ENCODE measurements around the gene DMRTC2.

The DMRTC2 gene

DNA sequence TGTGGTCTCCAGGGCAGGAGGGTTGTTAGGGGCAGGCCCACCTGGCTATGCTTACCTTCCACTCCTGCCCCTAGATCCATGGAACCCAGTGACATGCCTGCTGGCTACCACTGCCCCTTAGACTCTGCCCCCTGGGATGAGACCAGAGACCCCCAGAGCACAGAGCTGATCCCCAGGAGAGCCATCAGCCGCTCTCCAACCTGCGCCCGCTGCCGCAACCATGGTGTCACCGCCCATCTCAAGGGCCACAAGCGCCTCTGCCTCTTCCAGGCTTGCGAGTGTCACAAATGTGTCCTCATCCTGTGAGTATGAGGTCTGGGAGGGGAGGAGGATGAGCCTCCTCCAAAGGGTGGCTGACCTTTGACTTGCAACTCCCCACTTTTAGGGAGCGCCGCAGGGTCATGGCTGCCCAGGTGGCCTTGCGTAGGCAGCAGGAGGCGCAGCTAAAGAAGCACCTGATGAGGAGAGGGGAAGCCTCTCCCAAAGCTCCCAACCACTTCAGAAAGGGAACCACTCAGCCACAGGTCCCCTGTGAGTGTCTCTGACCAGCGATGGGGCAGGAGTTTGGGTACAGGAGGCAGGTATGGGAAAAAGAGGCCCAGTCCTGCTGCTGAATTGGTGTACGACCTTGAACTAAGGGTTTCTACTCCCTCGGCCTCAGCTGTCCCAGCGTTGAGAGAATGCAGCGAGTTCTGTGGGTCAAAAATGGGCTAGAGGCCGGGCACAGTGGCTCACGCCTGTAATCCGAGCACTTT lies 2.7 kb downstream of the DMRTC2 start:
- no peak for DNase-seq (ENCODE audit: low read depth in 2 of 2)

DNA sequence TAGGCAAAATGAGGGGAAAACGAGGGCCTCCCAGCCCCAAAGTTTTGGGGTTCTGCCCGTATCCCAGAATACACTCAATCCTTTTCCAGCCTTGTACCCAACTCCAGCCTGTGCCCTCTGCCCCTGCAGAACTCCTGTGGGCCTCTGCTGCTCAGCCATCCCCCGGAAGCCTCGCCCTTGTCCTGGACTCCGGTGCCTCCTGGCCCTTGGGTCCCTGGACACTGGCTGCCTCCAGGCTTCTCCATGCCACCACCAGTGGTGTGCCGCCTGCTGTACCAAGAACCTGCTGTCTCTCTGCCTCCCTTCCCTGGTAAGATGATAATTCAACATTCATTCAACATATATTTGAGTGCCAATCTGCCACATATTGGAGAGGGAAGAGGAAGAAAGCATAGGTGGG lies 3.8 kb downstream of the DMRTC2 start:
- no peak for DNase-seq (ENCODE audit: low read depth in 2 of 2)

DNA sequence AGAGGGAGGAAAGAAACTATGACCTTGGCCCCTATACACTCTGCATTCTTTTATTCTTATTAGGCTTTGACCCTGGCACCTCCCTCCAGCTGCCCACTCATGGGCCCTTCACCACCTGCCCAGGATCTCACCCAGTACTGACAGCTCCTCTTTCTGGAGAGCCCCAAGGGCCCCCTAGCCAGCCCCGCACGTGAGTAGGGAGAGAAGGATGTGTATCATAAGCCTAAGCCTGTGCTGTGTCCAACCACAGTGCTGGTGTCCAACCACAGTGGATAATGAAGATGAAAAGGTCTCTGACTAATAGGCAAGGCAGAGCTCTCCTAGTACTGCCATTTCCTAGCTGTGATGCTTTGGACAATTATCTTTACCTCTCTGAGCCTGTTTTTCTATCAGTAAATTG lies 4.2 kb downstream of the DMRTC2 start:
- no peak for DNase-seq (ENCODE audit: low read depth in 2 of 2)

DNA sequence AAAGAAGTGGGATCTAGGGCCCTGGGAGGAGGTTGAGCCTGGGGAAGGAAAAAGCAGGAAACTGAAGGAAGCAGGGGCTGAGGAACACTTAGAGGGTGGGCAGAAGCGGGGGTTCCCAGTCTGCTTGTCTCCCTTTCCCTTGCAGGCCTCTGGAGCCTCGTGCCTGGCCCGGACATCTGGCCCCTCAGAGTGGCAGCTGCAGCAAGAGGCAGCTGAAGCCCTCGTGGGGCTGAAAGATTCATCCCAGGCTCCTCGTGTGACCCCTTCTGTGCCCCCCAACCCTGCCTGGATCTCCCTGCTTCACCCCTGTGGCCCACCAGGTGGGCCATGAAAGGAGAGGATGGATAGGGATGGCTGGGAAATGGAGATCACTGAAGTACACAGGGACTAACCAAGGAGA lies 5.5 kb downstream of the DMRTC2 start:
- no peak for DNase-seq (ENCODE audit: low read depth in 2 of 2)

DNA sequence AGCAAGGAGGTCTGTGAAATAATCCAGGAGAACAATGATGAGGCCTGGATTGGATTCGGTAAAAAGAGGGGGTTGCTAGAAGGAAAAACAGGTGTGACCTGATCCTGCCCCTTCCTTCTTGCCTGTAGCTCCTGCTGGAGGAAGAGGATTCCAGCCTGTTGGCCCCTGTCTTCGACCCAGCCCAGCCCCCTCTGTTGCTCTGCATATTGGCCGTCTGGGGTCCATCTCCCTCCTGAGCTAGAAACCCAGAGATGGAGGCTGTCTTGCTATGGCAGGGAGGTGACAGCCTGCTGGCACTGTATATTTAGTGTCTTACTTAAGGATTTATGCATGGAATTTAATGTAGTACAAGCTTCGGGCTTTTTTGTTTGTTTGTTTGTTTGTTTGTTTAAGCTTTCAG lies 6.6 kb downstream of the DMRTC2 start:
- DNase-seq (ENCODE audit: low read depth in 2 of 2), result no peak

DNA sequence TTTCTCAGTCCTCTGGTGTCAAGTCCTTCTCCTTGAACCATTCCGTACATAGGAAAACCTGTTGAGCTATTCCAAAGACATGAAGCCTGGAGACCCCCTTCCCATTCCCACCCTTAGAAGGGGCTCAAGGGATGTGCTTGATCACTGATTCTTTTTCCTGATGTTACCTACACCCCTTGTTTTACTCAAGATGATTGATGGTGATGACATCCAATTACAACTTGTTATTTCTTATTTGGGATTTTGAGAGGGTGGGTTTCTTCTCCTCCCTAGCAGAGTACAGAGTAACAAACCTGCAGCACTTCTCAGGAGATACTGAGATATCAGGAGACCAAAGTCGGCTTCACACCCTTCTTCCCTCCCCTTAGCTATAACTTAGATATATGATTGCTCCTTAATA lies 8.5 kb downstream of the DMRTC2 start:
- no peak for DNase-seq (ENCODE audit: low read depth in 2 of 2)

DNA sequence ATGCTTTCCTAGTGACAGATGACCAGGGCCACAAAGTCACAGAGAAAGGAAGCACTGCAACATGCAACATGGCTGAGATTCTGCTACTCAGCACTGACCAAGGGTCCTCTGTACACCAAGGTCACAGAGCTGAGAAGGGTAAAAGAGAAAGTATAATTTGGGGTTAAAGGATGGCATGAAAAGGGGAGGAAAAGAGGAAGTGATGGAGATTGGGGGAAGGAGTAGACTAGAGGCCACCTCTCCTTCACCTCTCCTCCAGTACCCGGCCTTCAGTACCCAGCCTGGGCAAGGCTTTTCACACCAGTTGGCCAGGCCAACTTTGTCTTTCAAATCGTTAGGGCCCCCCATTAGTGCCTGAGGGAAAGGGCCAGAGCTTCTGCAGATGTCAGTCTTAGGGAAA lies 8.9 kb downstream of the DMRTC2 start:
- DNase-seq (ENCODE audit: low read depth in 2 of 2), result no peak

DNA sequence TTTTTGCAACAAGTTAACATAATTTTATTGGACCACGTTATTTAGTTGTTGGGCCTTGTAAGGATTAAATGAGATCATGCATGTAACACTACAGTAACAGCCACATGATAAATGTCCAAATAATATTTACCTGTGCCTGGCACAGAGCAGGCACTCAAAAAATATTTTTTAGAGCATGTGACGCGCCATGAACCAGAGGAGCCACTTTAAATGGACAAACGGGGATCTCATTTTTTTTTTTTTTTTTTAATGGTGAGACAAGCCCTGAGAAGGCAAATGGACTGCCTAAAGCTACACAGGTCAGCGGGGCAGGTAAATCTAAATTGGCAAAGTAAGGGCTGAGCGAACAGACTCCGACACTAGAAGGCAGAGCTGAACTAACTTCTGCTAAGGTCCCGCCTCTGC lies 14.4 kb downstream of the DMRTC2 start:
- DNase-seq (ENCODE audit: low read depth in 2 of 2), result no peak

DNA sequence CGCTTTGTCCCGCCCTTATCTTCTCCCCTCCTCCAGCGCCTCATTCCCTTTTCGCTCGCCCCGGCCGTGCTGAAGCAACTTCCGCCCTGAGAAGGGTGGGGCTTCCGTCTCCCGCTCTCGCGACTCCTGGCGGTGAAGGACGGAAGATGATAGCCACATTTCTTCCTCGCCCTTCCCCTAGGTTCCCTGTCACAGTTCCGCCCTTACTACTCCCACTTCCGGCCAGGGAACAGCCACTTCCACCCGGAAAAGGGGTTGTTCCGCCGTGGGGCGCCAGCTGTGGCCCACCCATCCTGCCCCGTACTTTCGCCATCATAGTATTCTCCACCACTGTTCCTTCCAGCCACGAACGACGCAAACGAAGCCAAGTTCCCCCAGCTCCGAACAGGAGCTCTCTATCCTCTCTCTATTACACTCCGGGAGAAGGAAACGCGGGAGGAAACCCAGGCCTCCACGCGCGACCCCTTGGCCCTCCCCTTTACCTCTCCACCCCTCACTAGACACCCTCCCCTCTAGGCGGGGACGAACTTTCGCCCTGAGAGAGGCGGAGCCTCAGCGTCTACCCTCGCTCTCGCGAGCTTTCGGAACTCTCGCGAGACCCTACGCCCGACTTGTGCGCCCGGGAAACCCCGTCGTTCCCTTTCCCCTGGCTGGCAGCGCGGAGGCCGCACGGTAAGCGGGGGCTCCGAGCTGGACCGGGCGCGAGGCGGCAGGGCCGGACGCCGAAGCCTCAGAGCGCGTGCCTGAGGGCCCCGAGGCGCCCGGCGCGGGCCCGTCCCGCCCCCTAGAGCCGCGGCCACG lies 15.0 kb downstream of the DMRTC2 start, which contains the start of gene RPS19:
Gene RPS19 (plus strand): TSS at position 638 of the 801 bp plus-strand sequence. CDS start 520 bp downstream, outside the sequence.
- peak; percentile 96 to 98 for DNase-seq (ENCODE audit: low read depth in 2 of 2)

DNA sequence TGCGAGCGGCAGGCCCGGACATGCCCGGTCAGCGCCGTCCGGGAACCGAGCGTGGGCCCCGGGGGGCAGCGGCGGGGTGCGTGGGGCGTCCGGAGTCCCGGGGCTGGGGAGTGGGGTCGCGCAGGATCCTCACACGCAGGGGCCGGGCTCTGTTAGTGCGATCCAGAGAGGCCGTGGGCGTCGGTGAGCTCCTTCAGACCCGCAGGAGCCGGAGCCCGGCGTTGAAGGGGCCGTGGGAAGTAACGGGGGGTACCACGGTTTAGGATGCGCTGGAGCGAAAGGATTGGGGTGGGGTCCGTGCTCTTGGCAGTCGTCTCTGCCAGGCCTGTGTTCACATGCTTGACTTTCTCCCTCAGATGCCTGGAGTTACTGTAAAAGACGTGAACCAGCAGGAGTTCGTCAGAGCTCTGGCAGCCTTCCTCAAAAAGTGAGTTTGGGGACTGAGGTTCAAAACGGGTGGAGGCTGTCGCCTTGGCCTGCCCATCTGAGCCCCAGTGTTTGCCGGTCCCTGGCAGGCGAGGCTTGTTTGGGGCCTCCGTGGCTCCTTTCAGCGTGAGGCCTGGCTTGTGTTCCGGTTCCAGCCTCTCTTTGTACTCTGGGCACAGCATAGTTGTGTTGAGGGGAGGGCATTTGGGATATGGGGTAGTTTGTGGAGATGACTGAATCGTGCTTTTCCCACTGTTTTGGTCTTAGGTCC lies 15.7 kb downstream of the DMRTC2 start:
- DNase-seq (ENCODE audit: low read depth in 2 of 2), result no peak

DNA sequence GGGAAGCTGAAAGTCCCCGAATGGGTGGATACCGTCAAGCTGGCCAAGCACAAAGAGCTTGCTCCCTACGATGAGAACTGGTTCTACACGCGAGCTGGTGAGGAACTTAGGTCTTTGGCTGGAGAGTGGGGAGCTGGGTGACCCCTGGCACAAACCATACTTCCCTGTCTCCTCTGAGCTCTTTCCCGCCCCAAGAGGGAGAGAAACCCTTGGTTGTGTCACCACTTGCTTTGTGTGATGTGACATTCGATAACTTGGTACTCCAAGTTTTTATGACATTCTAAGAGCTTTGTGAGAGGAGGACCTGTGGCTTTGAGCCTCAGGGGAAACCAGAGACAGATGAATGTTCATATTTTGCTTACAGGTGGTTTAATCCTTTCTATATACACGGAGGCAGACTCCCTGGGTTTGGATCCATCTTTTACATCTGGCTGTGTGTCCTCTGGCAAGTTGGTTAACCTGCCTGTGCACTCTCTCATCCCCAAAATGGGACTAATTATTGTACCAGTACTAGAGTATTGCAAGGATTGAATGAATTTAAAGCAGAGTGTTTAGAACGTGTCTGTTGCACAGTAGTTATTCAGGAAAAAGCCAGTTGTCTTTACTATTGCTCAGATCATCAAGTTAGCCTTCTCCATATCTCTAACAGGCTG lies 16.4 kb downstream of the DMRTC2 start:
- DNase-seq (ENCODE audit: low read depth in 2 of 2), result no peak

DNA sequence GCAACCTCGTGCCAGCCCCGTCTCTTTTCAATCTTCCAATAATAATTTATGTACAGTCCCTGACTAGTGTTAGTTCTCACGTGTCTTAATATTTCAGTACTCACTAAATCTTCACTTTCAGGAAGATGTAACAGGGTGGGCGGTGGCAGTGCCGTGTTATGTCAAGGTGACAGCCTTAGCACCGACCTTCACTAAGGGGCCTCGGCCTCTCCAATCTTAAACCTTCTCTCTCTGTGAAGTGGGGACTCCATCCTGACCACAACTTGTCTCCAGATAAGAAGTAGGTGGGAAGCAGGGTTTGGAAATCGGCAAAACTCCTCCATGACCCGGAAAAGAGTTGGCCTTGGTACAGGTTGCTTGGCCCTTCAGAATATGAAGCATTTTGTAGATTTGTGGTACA lies 17.0 kb downstream of the DMRTC2 start:
- no peak for DNase-seq (ENCODE audit: low read depth in 2 of 2)

DNA sequence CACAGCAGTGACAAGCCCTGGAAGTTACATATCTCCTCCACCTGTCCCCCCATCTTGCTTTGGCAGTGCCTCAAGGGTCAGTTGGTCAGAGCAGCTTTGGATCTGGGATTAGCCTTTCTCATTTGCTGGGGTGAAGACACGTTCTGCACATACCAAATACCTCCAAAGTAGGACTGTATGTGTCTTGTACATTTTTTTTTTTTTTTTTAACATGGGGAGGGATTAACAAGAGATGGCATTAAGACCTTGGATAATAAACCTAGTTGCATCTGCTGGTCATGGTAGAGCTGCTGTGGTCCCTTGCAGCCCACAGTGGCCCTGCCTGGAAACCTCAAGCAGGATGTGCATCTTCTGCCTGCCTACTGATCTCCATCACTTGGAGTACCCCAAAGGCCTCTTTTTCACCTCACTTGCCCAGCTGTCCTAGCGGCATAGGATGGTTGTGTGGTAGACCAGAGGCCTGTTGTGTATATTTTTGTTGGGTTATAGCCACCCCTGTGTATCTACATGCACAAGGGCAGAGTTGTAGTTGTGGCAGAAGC lies 17.7 kb downstream of the DMRTC2 start:
- DNase-seq (ENCODE audit: low read depth in 2 of 2), result no peak

DNA sequence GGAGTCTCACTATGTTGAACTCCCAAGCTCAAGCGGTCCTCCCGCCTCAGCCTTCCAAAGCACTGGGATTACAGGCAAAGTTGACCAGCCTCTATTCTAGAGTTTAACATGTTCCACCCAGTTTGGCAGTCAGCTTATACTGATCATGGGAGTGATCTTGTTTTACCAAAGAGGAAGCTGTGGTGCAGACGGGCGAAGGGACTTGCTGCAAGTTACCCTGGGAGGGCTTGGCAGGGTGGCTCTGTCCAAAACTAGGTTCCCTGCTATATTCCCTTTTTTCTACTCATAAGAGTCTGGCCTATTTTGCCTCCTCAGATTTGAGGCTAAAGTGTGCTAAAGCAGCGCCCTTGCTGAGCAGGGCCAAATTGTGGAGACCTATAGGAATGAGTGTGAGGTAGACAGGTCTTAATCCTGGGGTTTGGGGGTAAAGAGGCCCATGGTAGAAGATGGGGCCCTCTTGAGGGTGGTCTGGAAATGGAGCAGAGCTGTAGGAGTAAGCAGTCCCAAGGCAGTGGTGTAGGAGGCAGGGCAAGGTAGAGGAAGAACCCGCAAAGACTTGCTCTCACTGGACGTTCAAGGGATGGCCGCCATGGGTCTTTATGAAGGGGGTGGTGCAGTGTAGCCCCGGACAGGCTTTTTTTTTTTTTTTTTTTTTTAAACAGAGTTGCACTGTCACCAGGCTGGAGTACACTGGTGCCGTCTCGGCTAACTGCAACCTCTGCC lies 18.5 kb downstream of the DMRTC2 start:
- no peak for DNase-seq (ENCODE audit: low read depth in 2 of 2)

DNA sequence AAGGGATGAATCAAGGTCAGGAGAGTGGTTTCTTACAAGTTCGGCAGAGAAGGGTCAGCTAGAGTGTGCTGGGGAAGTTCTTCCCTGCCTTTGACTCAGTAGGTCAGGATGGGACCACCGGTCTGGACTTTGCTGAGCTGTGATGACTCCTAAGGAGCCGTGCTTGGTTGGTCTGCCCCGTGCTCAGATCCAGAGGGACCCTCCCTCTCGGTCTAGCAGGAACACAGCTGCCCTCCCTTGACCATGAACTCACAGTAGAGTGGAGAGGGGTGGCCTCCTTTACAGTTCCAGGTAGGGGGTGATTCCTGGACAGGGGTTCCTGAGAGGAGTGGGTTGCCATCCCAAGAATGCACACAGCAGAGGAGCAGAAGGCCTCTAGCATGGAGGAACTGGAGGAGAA lies 19.5 kb downstream of the DMRTC2 start:
- DNase-seq (ENCODE audit: low read depth in 2 of 2), result no peak

DNA sequence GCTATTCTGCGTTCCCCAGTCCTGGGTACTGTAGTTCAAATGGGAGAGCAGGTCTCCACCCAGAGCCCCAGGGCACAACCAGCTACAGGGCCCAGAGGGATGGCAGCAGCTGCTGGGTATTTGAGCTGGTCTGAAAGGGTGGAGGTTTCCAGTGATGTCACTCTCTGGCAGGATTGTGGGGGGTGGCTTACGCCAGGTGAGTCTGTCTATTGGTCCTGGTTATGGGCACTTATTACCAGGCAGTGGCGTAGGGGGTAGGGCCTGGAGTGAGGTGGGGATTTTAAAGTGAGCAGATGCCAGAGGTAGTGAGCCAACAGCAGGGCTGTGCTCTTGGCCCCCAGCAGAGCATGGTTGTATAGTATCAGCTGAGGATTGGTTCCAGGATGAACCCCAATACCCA lies 21.4 kb downstream of the DMRTC2 start:
- DNase-seq (ENCODE audit: low read depth in 2 of 2), result no peak

DNA sequence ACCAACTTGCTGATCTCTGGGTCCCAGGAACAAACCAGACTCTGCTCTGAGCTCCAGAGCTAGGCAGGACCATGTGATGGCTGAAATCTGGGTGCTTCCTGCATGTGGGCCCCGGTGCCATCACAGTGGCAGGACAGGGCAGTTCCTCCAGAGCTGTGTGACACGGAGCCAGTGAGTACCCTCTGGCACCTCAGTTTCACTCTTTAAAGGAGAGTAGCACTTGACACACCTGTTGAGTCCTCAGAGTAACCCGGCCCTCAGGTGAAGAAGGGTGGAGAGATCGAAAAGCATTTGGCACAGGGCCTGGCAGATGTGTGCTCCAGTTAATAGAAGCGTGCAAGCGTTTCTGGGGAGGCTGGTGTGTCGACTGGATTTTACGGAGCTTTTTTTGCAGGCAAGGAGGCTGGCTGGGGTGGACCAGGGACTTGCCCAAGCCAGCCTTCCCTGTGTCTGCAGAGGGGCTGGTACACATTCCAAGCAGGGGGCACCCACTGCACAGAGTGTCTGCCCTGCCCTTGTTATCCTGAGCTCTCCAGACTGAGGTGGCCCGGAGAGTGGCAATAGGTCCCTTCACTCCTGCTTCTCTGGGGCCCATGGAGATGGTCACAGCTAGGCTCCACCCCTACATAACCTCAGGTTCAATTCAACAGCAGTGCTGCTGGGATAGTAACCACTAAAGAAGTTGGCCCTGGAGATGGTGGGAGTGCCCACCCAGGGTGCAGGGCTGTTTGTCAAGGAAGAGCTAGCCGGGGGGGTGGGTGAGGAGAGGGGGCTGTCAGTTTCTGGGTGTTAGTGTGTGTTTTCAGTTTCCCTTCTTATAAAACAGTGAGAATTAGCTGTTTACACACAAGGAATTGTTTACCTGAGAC lies 23.5 kb downstream of the DMRTC2 start:
- no peak for DNase-seq (ENCODE audit: low read depth in 2 of 2)

DNA sequence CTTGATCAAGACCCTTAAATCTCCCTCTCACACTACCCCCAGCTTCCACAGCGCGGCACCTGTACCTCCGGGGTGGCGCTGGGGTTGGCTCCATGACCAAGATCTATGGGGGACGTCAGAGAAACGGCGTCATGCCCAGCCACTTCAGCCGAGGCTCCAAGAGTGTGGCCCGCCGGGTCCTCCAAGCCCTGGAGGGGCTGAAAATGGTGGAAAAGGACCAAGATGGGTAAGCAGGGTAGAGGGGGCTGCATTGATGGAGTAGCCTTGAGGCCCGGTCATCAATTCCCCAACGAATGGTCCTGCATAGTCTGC lies 24.1 kb downstream of the DMRTC2 start:
- DNase-seq (ENCODE audit: low read depth in 2 of 2), result no peak

DNA sequence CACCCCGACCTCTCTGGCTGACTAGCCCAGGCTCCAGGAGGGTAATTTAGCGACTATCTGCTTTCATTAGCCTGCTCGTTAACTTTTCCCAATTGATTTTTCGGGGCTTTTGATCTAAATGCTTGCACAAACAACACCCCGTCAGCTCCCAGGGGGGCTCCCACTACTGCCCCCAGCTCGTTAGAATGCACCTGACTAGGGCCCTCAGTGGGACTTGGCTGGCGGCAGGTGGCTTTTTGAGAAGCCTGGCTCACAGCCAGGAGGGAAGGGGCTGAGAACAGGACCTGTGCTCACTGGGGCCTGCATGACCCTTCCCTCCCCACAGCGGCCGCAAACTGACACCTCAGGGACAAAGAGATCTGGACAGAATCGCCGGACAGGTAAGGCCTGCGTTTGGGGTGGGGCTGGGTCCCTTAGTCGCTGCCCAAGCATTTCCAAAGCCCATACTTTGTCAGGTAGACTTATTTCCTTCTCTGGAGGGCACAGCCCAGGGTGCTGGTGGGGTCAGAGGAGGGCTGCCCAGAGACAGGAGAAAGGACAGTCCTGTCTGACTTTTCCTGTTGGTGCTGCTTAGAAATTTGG lies 24.6 kb downstream of the DMRTC2 start:
- DNase-seq (ENCODE audit: low read depth in 2 of 2), result no peak

DNA sequence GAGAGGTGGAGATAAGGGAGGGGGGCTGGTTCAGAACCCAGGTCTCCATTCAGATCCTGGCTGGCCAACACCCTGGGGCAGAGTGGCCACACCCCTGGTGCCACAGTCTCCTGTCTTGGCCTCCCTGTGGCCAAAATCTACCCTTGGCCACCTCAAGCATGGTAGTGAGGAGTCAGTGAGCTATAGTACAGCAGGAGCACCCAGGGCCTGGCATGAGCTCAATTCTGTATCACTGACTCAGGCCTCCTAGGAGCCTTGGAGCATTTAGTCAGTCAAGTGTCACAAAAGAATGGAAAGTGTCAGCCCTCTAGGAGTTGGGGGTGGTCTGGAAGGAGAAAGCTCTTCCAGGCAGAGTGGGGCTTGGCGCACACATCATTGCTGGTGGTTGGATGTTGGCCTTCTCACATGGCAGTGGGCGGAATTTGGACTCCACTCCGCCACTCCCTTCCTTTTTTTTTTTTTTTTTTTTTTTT lies 25.6 kb downstream of the DMRTC2 start:
- DNase-seq (ENCODE audit: low read depth in 2 of 2), result no peak
